Measurements from ENCODE around the gene STRN.
"Not testable (repeated sequence)": the region's sequence is repeated elsewhere in the genome, so short reads cannot be mapped to it uniquely, and the experiment has no call there.

The STRN gene, protein sequence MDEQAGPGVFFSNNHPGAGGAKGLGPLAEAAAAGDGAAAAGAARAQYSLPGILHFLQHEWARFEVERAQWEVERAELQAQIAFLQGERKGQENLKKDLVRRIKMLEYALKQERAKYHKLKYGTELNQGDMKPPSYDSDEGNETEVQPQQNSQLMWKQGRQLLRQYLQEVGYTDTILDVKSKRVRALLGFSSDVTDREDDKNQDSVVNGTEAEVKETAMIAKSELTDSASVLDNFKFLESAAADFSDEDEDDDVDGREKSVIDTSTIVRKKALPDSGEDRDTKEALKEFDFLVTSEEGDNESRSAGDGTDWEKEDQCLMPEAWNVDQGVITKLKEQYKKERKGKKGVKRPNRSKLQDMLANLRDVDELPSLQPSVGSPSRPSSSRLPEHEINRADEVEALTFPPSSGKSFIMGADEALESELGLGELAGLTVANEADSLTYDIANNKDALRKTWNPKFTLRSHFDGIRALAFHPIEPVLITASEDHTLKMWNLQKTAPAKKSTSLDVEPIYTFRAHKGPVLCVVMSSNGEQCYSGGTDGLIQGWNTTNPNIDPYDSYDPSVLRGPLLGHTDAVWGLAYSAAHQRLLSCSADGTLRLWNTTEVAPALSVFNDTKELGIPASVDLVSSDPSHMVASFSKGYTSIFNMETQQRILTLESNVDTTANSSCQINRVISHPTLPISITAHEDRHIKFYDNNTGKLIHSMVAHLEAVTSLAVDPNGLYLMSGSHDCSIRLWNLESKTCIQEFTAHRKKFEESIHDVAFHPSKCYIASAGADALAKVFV

GRCh38 chr2:36966370-36967235 lies at the start of gene STRN:
TSS of gene STRN (minus strand) at chr2:36966536. CDS start at chr2:36966463, 73 bp downstream.
- peak; percentile 97 to 98 for DNase-seq

DNA sequence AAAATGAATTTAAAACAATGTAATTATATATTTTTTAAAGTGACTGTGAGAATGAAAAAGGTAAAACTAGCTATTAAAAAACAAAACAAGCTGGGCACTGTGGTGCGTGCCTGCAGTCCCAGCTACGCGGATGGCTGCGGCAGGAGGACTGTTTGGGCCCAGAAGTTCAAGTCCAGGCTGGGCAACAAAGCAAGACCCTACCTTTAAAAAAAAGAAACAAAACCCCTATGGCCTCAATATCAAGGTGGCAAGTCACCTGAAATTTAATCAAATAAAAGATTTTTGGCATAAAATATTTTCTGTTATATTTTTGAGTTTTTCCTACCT lies 46.9 kb upstream of the STRN start:
- DNase-seq = no peak

GRCh38 chr2:37011130-37011529 lies 44.8 kb upstream of the STRN start:
- no peak for DNase-seq

DNA sequence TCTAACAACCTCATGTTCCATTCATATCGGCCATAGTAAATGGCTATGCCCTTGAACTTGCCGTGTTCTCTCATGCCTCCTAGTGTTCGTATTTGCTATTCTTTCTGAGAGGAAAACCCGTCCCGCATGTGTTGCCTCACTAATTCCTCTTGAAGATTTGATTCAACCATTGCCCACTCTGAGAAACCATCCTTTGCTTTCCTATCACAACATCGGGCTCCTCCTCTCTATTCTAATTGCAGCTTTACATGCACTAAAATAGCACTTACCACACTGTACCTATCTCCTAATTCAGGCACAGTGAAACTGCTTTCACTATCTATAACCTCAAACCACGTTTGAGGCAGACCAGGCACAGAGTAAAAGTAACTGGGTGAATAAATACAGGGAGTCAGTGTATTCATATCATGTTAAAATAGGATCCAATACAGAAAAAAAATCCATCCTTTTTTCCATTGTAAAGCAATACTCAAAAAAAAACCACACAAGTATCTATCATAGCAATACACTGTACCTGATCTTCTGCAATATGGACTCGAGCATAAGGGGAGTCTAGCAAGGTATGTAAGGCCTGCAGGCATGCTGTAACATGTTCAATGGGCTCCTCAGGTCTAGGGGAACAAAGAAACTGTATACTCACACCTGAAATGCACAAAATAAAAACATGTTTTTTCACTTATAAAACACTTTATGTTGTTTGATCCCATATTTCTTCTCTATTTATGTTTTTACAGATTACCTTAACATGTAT lies 39.0 kb upstream of the STRN start:
- no peak for DNase-seq

- no peak for DNase-seq
Observed at GRCh38 chr2:37000988-37001556, 34.7 kb upstream of the STRN start.

DNA sequence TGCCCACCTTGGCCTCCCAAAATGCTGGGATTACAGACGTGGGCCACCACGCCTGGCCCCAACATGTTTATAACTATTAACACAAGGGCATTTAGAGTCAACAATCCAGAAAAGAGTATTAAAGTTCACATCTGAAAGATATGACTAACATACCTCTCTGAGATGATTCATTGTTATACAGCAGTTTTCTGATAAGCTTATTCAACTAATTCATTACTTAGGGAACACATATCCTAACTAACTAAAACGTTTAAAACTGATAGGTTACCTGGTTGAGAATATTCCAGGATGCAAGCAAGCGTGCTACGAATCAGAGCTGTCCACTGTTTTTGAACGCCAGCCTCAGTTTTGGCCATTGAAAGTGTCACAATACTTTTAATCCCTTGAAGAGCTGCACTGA lies 34.0 kb upstream of the STRN start:
- DNase-seq = no peak

DNA sequence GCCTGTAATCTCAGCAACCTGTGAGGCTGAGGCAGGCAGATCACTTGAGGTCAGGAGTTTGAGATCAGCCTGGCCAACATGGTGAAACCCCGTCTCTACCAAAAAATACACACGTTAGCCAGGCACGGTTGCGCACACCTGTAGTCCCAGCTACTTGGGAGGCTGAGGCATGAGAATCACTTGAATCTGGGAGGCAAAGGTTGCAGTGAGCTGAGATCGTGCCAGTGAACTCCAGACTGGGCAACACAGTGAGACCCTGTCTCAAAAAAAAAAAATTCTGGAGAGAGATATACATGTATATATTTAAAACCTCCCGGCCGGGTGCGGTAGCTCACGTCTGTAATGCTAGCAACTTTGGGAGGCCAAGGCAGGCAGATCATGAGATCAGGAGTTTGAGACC lies 33.1 kb upstream of the STRN start:
- DNase-seq = not testable (repeated sequence)

DNA sequence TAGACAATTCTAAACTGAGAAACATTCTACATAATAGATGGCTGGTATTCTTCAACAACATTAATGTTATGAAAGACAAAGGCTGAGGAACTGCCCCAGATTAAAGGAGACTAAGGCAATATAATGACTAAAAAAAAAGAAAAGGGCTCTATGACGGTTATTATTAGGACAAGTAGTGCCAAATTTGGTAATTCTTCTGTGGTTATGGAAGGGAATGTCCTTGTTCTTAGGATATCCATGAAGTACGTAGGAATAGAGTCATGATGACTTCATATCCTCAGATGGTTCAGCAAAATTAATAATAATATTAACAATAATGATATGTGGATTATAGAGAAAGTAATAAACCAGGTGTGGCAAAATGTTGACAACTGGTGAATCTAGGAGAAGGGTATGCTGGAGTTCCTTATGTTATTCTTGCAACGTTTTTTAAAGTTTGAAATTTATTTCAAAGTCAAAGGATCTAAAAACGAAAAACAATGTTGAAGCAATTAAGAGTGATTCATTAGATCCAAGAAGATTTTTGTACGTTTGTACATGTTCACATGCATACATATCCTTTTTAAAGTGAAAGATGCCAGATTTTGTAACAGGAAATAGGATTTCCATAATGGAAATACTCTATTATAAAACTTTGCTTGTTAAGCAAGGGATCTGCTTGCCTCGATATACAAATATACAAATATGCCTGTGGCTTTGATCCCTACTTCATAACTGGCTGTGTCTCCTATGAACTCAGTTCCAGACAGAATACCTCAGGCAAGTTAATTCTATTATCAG lies 27.7 kb upstream of the STRN start:
- no peak for DNase-seq

DNA sequence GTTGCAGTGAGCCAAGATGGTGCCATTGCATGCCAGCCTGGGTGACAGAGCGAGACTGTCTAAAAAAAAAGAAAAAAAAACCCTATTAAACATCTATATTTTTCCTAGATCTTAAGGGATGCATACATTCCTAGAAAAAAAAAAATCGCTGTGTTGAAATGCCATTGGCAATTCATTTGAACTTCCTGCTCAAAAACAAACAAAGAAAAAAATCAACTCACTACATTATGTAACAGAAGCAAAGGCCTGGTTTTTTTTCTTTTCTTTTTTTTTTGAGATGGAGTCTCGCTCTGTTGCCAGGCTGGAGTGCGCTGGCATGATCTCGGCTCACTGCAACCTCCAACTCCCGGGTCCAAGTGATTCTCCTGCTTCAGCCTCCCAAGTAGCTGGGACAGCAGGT lies 21.7 kb upstream of the STRN start:
- no peak for DNase-seq

DNA sequence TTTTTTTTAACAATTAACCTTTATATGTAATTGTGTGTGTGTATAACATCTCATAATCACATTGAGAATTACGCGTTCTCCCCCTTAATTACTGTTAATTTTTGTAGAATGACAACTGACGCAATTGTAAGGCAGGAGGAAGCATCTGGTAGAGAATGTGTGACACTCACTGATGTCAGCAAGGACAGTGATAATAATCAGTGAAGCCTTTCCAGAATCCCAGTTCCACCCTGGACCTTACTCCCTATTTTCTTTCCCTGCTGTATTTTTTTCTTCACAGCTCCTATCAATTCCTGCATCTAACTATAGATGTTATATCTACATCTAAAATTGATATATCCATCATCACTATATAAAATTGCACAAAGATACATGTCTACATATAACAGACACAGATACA lies 16.1 kb upstream of the STRN start:
- no peak for DNase-seq

- DNase-seq = no peak
Observed at GRCh38 chr2:36981911-36982310, 15.6 kb upstream of the STRN start.

DNA sequence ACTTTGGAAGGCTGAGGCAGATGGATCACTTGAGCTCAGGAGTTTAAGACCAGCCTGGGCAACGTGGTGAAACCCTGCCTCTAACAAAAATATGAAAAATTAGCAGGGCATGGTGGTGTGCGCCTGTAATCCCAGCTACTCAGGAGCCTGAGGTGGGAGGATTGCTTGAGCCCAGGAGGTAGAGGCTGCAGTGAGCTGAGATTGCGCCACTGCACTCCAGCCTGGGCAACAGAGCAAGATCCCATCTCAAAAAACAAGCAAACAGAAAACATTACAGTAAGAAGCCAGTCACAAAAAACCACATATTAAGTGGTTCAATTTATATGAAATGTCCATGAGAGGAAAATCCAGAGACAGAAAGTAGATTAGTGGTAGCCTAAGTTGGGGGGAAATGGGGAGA lies 12.7 kb upstream of the STRN start:
- DNase-seq = not testable (repeated sequence)

- no peak for DNase-seq
Observed at GRCh38 chr2:36976065-36976464, 9.7 kb upstream of the STRN start.

GRCh38 chr2:36975306-36975705 lies 9.0 kb upstream of the STRN start:
- no peak for DNase-seq

DNA sequence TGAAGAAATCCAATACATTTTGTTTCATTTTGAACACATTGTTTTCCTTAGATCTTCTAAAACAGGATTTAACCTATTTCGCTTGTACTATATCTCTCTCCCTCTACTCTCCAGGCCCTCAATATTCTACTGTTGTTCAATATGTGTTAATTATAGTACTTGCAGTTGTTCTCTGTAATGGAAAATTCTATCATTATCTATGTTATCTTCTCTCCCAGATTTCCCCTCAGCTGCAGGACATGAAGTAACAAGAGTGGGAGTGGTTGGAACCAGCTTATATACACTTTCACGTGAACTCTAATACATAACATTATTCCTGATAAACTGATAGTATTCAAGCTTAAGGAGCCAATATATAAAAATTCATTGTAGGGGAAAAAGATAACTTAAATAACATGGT lies 7.0 kb upstream of the STRN start:
- no peak for DNase-seq

GRCh38 chr2:36971990-36972389 lies 5.7 kb upstream of the STRN start:
- no peak for DNase-seq

DNA sequence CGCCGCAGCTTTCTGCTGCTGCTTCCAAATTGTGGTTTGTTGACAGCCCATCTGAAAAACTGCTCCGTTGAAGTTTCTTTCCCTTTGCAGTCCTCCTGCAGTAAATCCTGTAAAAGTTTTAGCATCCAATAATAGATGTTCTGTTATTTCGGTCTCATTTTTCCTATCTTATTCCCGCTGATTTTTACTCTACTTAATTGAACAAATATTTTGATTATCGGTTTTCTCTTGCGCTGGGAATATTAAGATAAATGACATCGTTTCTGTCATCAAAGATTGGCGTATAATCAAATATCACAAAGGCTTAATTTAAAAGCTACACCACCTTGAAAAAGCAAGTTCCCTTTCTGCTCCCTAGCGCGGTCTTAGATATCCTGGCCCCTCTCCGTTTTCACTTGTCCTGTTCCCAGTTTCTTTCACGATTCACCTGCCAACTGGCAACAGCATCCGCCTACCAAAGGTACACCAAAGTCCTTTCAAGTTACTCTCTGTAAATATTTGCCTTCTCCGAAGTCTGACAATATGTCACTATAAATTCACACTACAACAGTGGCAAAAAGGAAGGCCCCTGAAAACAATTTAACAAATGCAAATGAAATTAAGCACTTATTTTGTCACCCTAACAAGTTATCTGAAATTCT lies 1.0 kb upstream of the STRN start:
- no peak for DNase-seq

GRCh38 chr2:36965751-36966369 lies 476 bp downstream of the STRN start:
- peak; percentile 2 to 49 for DNase-seq

GRCh38 chr2:36965206-36965605 lies 1.1 kb downstream of the STRN start:
- DNase-seq = no peak

DNA sequence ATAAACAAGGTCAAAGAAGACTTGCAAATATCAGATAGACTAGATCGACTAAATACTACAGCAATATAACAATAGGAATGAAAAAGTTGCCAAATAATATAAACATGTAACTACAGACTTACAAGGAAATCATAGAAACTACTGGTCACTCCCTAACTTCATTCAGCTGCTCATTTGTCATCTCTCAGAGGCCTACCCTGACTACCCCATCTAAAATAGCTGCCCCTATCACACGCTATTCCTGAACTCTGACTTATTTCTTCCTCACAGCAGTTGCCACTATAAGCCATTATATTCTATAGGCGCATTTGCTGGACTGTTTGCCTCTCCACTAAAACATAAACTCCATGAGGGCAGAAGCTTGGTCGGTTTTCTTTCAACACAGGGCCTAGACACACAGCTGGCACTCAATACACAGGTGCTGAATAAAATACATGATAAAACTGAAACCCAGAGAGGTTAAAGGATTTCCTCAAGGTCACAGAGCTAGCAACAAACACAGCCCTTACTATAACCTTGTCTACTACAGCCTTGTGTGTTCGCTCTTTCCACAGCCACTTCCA lies 1.8 kb downstream of the STRN start:
- DNase-seq = no peak

Data from stimulated activated CD4-positive, alpha-beta T cell treated with anti-CD3 and anti-CD28 coated beads, Interleukin-4, amount 100 ng/mL, for 4 hours (primary cell).